Neutrophil (primary cell): Measurements from ENCODE around the gene NPAS3.

ENCODE experiments used
- H3K27ac ChIP-seq: fragments of 200-600 bp; sonication (generic); 2 replicates; pipeline ENCODE4 v1.5.1; 2016; ENCODE audit warnings: mild to moderate bottlenecking, moderate library complexity
- H3K27me3 ChIP-seq: fragments of 200-600 bp; sonication (generic); 2 replicates; pipeline ENCODE4 v1.6.0; 2016; ENCODE audit warnings: mild to moderate bottlenecking
- H3K36me3 ChIP-seq: fragments of 200-600 bp; sonication (generic); 2 replicates; pipeline ENCODE4 v1.5.1; 2017
- H3K4me1 ChIP-seq, 2 experiments: fragments of 200-600 bp in 1 of 2; sonication (generic) in 1 of 2; 1 replicate in 1 of 2; 2 replicates in 1 of 2; pipeline versions ENCODE4 v1.5.1 to v1.6.1; 2013 to 2016; ENCODE audit warnings: low read depth in 1 of 2, low read length in 1 of 2, mild to moderate bottlenecking in 1 of 2, moderate library complexity in 1 of 2; ENCODE audit not compliant: control insufficient read depth in 1 of 2, insufficient read depth in 1 of 2
- H3K4me3 ChIP-seq, 2 experiments: fragments of 200-600 bp in 1 of 2; sonication (generic) in 1 of 2; 1 replicate in 1 of 2; 2 replicates in 1 of 2; pipeline ENCODE4 v1.5.1; 2013 to 2016; ENCODE audit warnings: low read depth in 1 of 2, low read length in 1 of 2, mild to moderate bottlenecking in 1 of 2, moderate library complexity in 1 of 2
- H3K9me3 ChIP-seq: fragments of 200-600 bp; sonication (generic); 2 replicates; pipeline ENCODE4 v1.5.1; 2016
- CTCF ChIP-seq: fragments of 200-600 bp; sonication (generic); IDR thresholded peaks from 2 replicates; pipeline ENCODE4 v1.5.1; 2016; ENCODE audit warnings: antibody characterized with exemption

Gene NPAS3

GRCh38 chr14:33609582-33609981 is 670.9 kb downstream of the NPAS3 start:
- Histone ChIP-seq H3K36me3 (no peaks in the 10 kb centered on the region), H3K27me3 (no peaks in the 10 kb centered on the region), H3K9me3 (no peaks in the 10 kb centered on the region), H3K4me1 (no peaks in the 10 kb centered on the region), H3K4me3 (no peak overlapping the region), H3K27ac (no peak overlapping the region)
- no peak for TF ChIP-seq CTCF

DNA sequence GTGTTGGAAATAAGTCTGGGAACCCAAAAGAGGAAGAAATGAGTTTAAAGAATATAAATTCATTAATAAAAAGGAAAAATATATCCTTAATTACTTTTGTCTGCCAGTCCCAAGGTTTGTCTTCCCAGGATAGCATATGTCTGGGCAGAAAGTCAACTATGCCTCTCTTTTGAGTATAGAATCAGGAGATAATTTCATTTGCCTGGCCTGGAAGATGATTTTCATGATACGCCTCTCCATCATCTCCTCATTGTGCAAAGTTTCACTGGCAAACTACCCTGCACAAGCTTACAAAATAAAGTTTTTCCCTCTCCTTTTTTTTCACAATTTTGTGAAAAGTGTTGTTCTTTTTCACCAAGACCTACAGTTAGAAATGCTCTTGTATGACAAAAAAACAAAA is 671.4 kb downstream of the NPAS3 start:
- Histone ChIP-seq H3K36me3 (no peaks in the 10 kb centered on the region), H3K27me3 (no peaks in the 10 kb centered on the region), H3K9me3 (no peaks in the 10 kb centered on the region), H3K4me3 (no peak overlapping the region), H3K27ac (no peak overlapping the region), H3K4me1 (no peaks in the 10 kb centered on the region)
- no peak for TF ChIP-seq CTCF

GRCh38 chr14:33611405-33612196 is 672.9 kb downstream of the NPAS3 start:
- no peaks in the 10 kb centered on the region for H3K4me1 ChIP-seq
- TF ChIP-seq CTCF: no peak
- no peaks in the 10 kb centered on the region for H3K27me3 ChIP-seq
- no peaks in the 10 kb centered on the region for H3K9me3 ChIP-seq
- H3K36me3 ChIP-seq: no peaks in the 10 kb centered on the region
- no peak overlapping the region for H3K27ac ChIP-seq
- H3K4me3 ChIP-seq: no peak overlapping the region

DNA sequence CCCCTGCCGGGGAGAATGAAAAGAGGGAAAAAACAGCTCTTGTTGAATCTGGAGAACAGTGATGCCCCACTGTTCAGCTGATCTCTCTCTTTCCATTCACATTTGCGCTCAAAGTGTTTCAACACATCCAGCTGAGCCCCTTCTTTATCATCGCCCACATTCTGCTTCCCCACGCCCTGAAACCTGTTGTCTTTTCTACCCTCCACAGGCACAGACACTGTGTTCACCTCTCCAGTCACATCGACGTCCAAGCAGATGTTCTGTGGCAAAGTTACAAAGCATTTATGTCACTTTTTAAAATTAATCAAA is 673.5 kb downstream of the NPAS3 start:
- Histone ChIP-seq H3K4me3 (no peak overlapping the region), H3K27ac (no peak overlapping the region), H3K36me3 (no peaks in the 10 kb centered on the region), H3K4me1 (no peaks in the 10 kb centered on the region), H3K9me3 (no peaks in the 10 kb centered on the region), H3K27me3 (no peaks in the 10 kb centered on the region)
- TF ChIP-seq CTCF: no peak

DNA sequence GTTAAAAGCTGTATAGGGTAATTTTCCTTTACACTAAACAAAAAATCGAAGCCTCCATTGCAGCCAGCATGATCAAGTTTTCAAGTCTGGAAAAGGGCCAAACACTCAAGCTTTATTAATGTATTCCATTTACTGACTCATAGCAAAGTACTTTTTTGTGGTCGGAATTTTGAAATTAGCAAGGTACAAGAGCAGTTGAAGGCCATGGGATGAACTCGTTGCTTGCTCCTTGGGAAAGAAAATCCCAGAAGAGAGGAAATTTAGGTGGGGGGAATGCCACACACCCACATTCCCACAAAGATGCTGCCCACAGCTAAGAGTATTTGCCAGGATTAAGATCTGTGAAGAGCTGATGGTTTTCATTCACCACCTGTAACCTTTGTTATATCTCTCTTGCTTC is 678.5 kb downstream of the NPAS3 start:
- no peak overlapping the region for H3K4me3 ChIP-seq
- TF ChIP-seq CTCF: no peak
- H3K4me1 ChIP-seq: no peaks in the 10 kb centered on the region

More for the DNA sequence above, 678.5 kb downstream of the NPAS3 start:
- H3K27ac ChIP-seq: no peak overlapping the region
- H3K36me3 ChIP-seq: no peaks in the 10 kb centered on the region
- no peaks in the 10 kb centered on the region for H3K9me3 ChIP-seq
- no peaks in the 10 kb centered on the region for H3K27me3 ChIP-seq
